HCT116 (cell line): Measurements from ENCODE around the gene VPS11. TPM values are rescaled to one million over a fixed set of nuclear protein-coding genes. Genes with fewer than 3 reads are reported as not detected.

ENCODE experiments used
- ATAC-seq: fragments of 200-7000 bp; cut with Tn5 transposase; 2 replicates; pipeline ENCODE4 v1.9.1; 2020; ENCODE audit warnings: mild to moderate bottlenecking, moderate library complexity
- BruUV-seq: library from RNA; stranded (reverse); fragments of 400-500 nt; replicated peaks from 2 replicates; lab custom pipeline; 2021; lab: Mats Ljungman, UMichigan
- CTCF ChIA-PET: fragments of 300-600 bp; sonication (Branson Sonifier 250); formaldehyde crosslinking; loops from one replicate; lab custom pipeline; 2021; ENCODE audit warnings: antibody characterized with exemption; lab: Charles Lee
- POLR2A ChIA-PET: fragments of 300-600, 350-600 bp; sonication (Branson Sonifier 250); formaldehyde crosslinking; loops from one replicate; lab custom pipeline; 2021; ENCODE audit warnings: antibody characterized with exemption; lab: Charles Lee
- RAD21 ChIA-PET, 2 experiments: fragments of 300-600 bp; sonication (Branson Sonifier 250); formaldehyde crosslinking; loops; one replicate each; lab custom pipeline; 2023; ENCODE audit warnings: low total read pairs in 2 of 2; ENCODE audit not compliant: uncharacterized antibody in 2 of 2, unreplicated experiment in 2 of 2, low non-redundant PET in 1 of 2; lab: Charles Lee
- DNase-seq: peaks from one replicate; pipeline ENCODE4 v3.0.0-alpha.2; 2010; ENCODE audit warnings: low read depth, low spot score
- H2AFZ ChIP-seq: fragments of 200-600 bp; shearing (Covaris generic), sonication (generic); 2 replicates; pipeline ENCODE4 v1.6.1; 2017; ENCODE audit warnings: low read depth, mixed run types, mixed read lengths, antibody characterized with exemption, low read length; ENCODE audit not compliant: poor library complexity, severe bottlenecking
- H3K27ac ChIP-seq: 2 replicates; pipeline ENCODE4 v1.5.1; 2012; ENCODE audit warnings: low read depth, low read length
- H3K27me3 ChIP-seq: fragments of 200-600 bp; sonication (generic); 2 replicates; pipeline ENCODE4 v1.6.1; 2016; ENCODE audit warnings: mixed run types, low read length, mixed read lengths; ENCODE audit not compliant: insufficient read depth
- H3K36me3 ChIP-seq, 2 experiments: fragments of 200-500 bp in 1 of 2; fragments of 200-600 bp in 1 of 2; sonication (Bioruptor generic) in 1 of 2; sonication (generic) in 1 of 2; 2 replicates each; pipeline versions ENCODE4 v1.5.1 to v1.6.1; 2014 to 2016; ENCODE audit warnings: low read length in 2 of 2, inconsistent platforms in 1 of 2, mixed read lengths in 1 of 2, mixed run types in 1 of 2; ENCODE audit not compliant: insufficient read depth in 2 of 2, control insufficient read depth in 1 of 2
- H3K4me1 ChIP-seq, 2 experiments: fragments of 200-600 bp in 1 of 2; sonication (generic) in 1 of 2; 2 replicates each; pipeline versions ENCODE4 v1.5.1 to v1.6.1; 2012 to 2017; ENCODE audit warnings: low read length in 2 of 2, inconsistent platforms in 1 of 2, mild to moderate bottlenecking in 1 of 2, mixed read lengths in 1 of 2, mixed run types in 1 of 2, moderate library complexity in 1 of 2; ENCODE audit not compliant: insufficient read depth in 2 of 2, control insufficient read depth in 1 of 2
- H3K4me2 ChIP-seq: fragments of 200-600 bp; sonication (generic); 2 replicates; pipeline ENCODE4 v1.6.1; 2017; ENCODE audit warnings: mixed run types, low read length, mixed read lengths
- H3K4me3 ChIP-seq, 2 experiments: fragments of 200-600 bp in 1 of 2; sonication (generic) in 1 of 2; replicated peaks in 1 of 2; 2 replicates each; pipeline ENCODE4 v1.5.1; 2011 to 2016; ENCODE audit warnings: low read length in 2 of 2, control low read depth in 1 of 2, low read depth in 1 of 2, mild to moderate bottlenecking in 1 of 2, mixed read lengths in 1 of 2, mixed run types in 1 of 2
- H3K79me2 ChIP-seq: fragments of 200-600 bp; sonication (generic); 2 replicates; pipeline ENCODE4 v1.6.1; 2017; ENCODE audit warnings: mild to moderate bottlenecking, mixed run types, low read length, moderate library complexity, mixed read lengths; ENCODE audit not compliant: insufficient read depth
- H3K9ac ChIP-seq: fragments of 200-600 bp; sonication (generic); 2 replicates; pipeline ENCODE4 v1.6.1; 2016; ENCODE audit warnings: low read length, mixed read lengths
- H3K9me2 ChIP-seq: fragments of 200-600 bp; sonication (generic), shearing (Covaris generic); 2 replicates; pipeline ENCODE4 v1.6.1; 2017; ENCODE audit warnings: mixed run types, mild to moderate bottlenecking, moderate library complexity; ENCODE audit not compliant: insufficient read depth
- H3K9me3 ChIP-seq, 2 experiments: fragments of 200-500 bp in 1 of 2; fragments of 200-600 bp in 1 of 2; sonication (Bioruptor generic) in 1 of 2; sonication (generic) in 1 of 2; 2 replicates each; pipeline ENCODE4 v1.6.1; 2014 to 2017; ENCODE audit warnings: low read length in 2 of 2, mixed read lengths in 2 of 2, inconsistent platforms in 1 of 2, low read depth in 1 of 2, mild to moderate bottlenecking in 1 of 2, mixed run types in 1 of 2, moderate library complexity in 1 of 2; ENCODE audit not compliant: control insufficient read depth in 1 of 2, insufficient read depth in 1 of 2
- H4K20me1 ChIP-seq: fragments of 200-600 bp; sonication (generic), shearing (Covaris generic); 2 replicates; pipeline ENCODE4 v1.6.1; 2017; ENCODE audit warnings: mixed run types, mild to moderate bottlenecking, moderate library complexity; ENCODE audit not compliant: insufficient read depth
- EGR1 ChIP-seq: IDR thresholded peaks from 2 replicates; pipeline ENCODE4 v1.6.1; 2012; ENCODE audit warnings: low read depth
- ELF1 ChIP-seq: IDR thresholded peaks from 2 replicates; pipeline ENCODE4 v1.6.1; 2012; ENCODE audit warnings: low read depth, borderline replicate concordance
- POLR2AphosphoS5 ChIP-seq: IDR thresholded peaks from 2 replicates; pipeline ENCODE4 v1.6.1; 2011; ENCODE audit warnings: mild to moderate bottlenecking, low read depth, low read length, moderate library complexity
- YY1 ChIP-seq: IDR thresholded peaks from 2 replicates; pipeline ENCODE4 v1.6.1; 2011; ENCODE audit warnings: low read length, low read depth, moderate library complexity, mild to moderate bottlenecking; ENCODE audit not compliant: insufficient replicate concordance; ENCODE audit errors: extremely low read depth
- intact Hi-C: fragments of 100-400 bp; cut with micrococcal nuclease; formaldehyde crosslinking; loops from 2 replicates; pipeline ENCODE4 v1.10.0; 2022
- total RNA-seq: library from RNA; stranded (reverse); gene quantifications from one replicate; pipeline ENCODE4 v1.2.1, GENCODE V29; 2021; ENCODE audit not compliant: unreplicated experiment
- TF ChIP-seq, protein P1 (sequence below): IDR thresholded peaks from 2 replicates; pipeline ENCODE4 v1.6.1; 2012

VPS11 gene
- total RNA-seq, 1 experiment from 2014 or later = 20.4 TPM

DNA sequence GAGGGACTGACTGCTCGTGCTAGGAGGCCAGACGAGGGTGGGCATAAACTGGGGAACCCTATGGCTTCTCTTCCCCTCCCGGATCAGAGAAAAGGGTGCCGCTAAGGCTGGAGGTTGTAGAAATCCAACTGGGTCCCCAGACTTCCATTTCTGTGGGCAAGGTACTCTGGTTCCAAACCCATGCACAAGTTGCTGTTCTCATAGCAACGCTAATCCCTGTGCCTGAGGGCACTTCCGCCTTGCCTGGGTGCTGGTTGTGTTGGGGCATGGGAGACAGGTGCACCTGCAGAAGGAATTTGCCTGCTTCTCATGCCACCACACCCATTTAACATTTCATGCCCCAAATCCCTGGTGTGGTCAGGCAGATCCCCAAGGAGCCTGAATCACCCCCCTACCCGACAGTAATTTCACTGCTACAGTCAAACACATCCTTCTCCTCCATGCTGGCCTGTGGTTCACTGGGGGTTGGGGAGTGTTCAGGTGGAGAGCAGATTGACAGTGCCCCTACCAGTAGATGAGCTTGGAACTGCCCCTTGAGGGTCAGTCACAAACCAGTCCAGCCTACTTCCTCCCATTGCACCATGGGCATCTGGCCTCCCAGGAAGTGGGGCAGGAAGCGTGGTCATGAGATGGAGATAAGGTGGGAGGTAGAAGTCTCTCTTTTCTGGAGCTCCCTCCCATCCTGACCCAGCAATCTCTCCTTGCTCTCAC, 40.7 kb downstream of the VPS11 start:
- no peak for TF ChIP-seq YY1
- peak; percentile 37; the same call in 1 of the 2 replicates for TF ChIP-seq POLR2AphosphoS5
- Histone ChIP-seq H2AFZ (no peak overlapping the region), H3K4me2 (peak overlapping the region; percentile 97), H3K27me3 (no peaks in the 10 kb centered on the region), H3K36me3 (peaks cover 0 to 12% of the 10 kb centered on the region in 2 experiments; a peak in 2 of 4 replicates), H3K9me3 (no peaks in the 10 kb centered on the region), H3K27ac (peak overlapping the region; percentile 75), H4K20me1 (no peaks in the 10 kb centered on the region), H3K9me2 (no peaks in the 10 kb centered on the region), H3K79me2 (peaks cover 6% of the 10 kb centered on the region; the same call in 1 of the 2 replicates), H3K9ac (peak overlapping the region; percentile 84), H3K4me3 (peak overlapping the region; percentile 72 to 85), H3K4me1 (peaks cover 28 to 38% of the 10 kb centered on the region in 2 experiments)
- POLR2A ChIA-PET = interaction anchor here (1.8 to 3.5 kb wide), 2 partner anchors 12 to 13 kb away, joined by 14 to 23 read pairs; partner anchors contain the start of gene HINFP
- CTCF ChIA-PET = no interaction called here
- no peak for DNase-seq
- RAD21 ChIA-PET = no interaction called here
- intact Hi-C loops = loop anchor here (10.0 kb wide), 1 partner anchor 186 kb away; no protein-coding TSS in a partner anchor
- ATAC-seq = peak; percentile 35
- no TSS peak for BruUV-seq

DNA sequence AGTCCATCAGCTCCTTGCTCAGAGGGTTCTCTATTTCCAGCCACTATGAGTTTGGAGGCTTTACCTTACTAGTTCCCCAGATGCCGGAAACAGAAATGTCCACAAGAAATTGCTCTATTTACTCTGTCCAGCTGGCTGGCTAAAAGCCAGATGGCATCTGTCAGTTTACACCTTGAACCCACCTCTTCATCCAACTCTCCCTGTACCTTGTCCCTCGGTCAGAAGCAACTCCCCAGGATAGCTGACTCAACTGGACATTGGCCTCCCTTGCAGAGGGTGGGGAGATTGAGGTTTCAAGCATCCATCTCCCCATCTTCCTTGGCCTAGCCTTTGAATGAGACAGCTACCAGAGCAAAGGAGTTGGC, 41.2 kb downstream of the VPS11 start:
- H3K4me1 ChIP-seq = peaks cover 23 to 33% of the 10 kb centered on the region in 2 experiments
- H4K20me1 ChIP-seq = no peaks in the 10 kb centered on the region
- ChIA-PET CTCF (no interaction called here), POLR2A (interaction anchor here (1.8 to 3.5 kb wide), 2 partner anchors 12 to 13 kb away, joined by 14 to 23 read pairs; partner anchors contain the start of gene HINFP), RAD21 (no interaction called here)
- no peaks in the 10 kb centered on the region for H3K27me3 ChIP-seq
- no peaks in the 10 kb centered on the region for H3K9me3 ChIP-seq
- H3K9me2 ChIP-seq = no peaks in the 10 kb centered on the region
- no peak overlapping the region for H2AFZ ChIP-seq
- TF ChIP-seq EGR1 (no peak), ELF1 (no peak)
- TF ChIP-seq, protein P1, sequence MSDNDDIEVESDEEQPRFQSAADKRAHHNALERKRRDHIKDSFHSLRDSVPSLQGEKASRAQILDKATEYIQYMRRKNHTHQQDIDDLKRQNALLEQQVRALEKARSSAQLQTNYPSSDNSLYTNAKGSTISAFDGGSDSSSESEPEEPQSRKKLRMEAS = no peak
- DNase-seq (no peak), ATAC-seq (no peak)
- peak overlapping the region; percentile 72 to 85 for H3K4me3 ChIP-seq
- intact Hi-C loops = loop anchor here (10.0 kb wide), 1 partner anchor 186 kb away; no protein-coding TSS in a partner anchor
- no peak overlapping the region for H3K9ac ChIP-seq
- peak overlapping the region; percentile 97 for H3K4me2 ChIP-seq
- peaks cover 0 to 12% of the 10 kb centered on the region in 2 experiments; a peak in 2 of 4 replicates for H3K36me3 ChIP-seq
- no TSS peak for BruUV-seq
- peaks cover 6% of the 10 kb centered on the region; the same call in 1 of the 2 replicates for H3K79me2 ChIP-seq
- no peak overlapping the region for H3K27ac ChIP-seq
